Common myeloid progenitor, CD34-positive (primary cell): Measurements from ENCODE around the gene SMAP1.

ENCODE experiments used
- CTCF ChIA-PET: fragments of 350-600 bp; sonication (Branson Sonifier 250); formaldehyde crosslinking; loops from one replicate; lab custom pipeline; 2021; ENCODE audit warnings: antibody characterized with exemption; lab: Charles Lee
- POLR2A ChIA-PET: fragments of 350-600 bp; sonication (Branson Sonifier 250); formaldehyde crosslinking; loops from one replicate; lab custom pipeline; 2021; ENCODE audit warnings: antibody characterized with exemption; lab: Charles Lee
- DNase-seq, 3 donors: peaks; one replicate each; pipeline versions ENCODE4 v3.0.0 to v3.0.0-alpha.2; 2013
- H3K27ac ChIP-seq, 2 experiments: 1 replicate in 1 of 2; 2 replicates in 1 of 2; pipeline ENCODE4 v1.7.0; 2013; ENCODE audit warnings: inconsistent platforms in 2 of 2, low read length in 2 of 2, mild to moderate bottlenecking in 2 of 2, low read depth in 1 of 2, moderate library complexity in 1 of 2; ENCODE audit not compliant: severe bottlenecking in 2 of 2, insufficient read depth in 1 of 2, poor library complexity in 1 of 2
- H3K27me3 ChIP-seq, 5 experiments: replicated peaks in 2 of 5; 1 replicate in 3 of 5; 2 replicates in 2 of 5; pipeline versions ENCODE4 v1.6.1 to v1.7.0; 2013; ENCODE audit warnings: low read length in 4 of 5, mild to moderate bottlenecking in 2 of 5, moderate library complexity in 2 of 5, inconsistent platforms in 1 of 5; ENCODE audit not compliant: insufficient read depth in 5 of 5, control insufficient read depth in 4 of 5
- H3K36me3 ChIP-seq, 4 experiments: 1 replicate in 2 of 4; 2 replicates in 2 of 4; pipeline versions ENCODE4 v1.6.1 to v1.7.0; 2013; ENCODE audit warnings: low read length in 3 of 4, control low read depth in 1 of 4, mild to moderate bottlenecking in 1 of 4; ENCODE audit not compliant: control insufficient read depth in 4 of 4, insufficient read depth in 4 of 4
- H3K4me1 ChIP-seq, 4 experiments: 1 replicate in 3 of 4; 2 replicates in 1 of 4; pipeline versions ENCODE4 v1.6.1 to v1.7.1; 2013; ENCODE audit warnings: low read length in 3 of 4, mild to moderate bottlenecking in 3 of 4, control low read depth in 1 of 4, inconsistent platforms in 1 of 4, moderate library complexity in 1 of 4; ENCODE audit not compliant: control insufficient read depth in 4 of 4, insufficient read depth in 4 of 4; ENCODE audit errors: control extremely low read depth in 1 of 4
- H3K4me3 ChIP-seq, 7 experiments: 1 replicate in 4 of 7; 2 replicates in 3 of 7; pipeline versions ENCODE4 v1.5.1 to v1.7.0; 2013; ENCODE audit warnings: mild to moderate bottlenecking in 7 of 7, low read length in 6 of 7, moderate library complexity in 6 of 7, inconsistent platforms in 2 of 7, low read depth in 2 of 7, control low read depth in 1 of 7; ENCODE audit not compliant: insufficient read depth in 4 of 7, control insufficient read depth in 1 of 7; ENCODE audit errors: extremely low read depth in 1 of 7
- H3K9me3 ChIP-seq, 5 experiments: 1 replicate in 4 of 5; 2 replicates in 1 of 5; pipeline versions ENCODE4 v1.6.1 to v1.7.1; 2013; ENCODE audit warnings: low read length in 4 of 5, mild to moderate bottlenecking in 2 of 5, inconsistent platforms in 1 of 5, low read depth in 1 of 5, moderate library complexity in 1 of 5; ENCODE audit not compliant: control insufficient read depth in 4 of 5, insufficient read depth in 2 of 5; ENCODE audit errors: control extremely low read depth in 1 of 5
- WGBS: methylation state at CpG from one replicate; pipeline ENCODE4 v1.1.5; 2013; ENCODE audit not compliant: insufficient coverage; 5-methylcytosine and 5-hydroxymethylcytosine counted together

Gene SMAP1

GRCh38 chr6:70894001-70894400 is 226.3 kb downstream of the SMAP1 start:
- DNase-seq, result no peak
- POLR2A ChIA-PET, result no interaction called here
- H3K4me1 ChIP-seq, result no peaks in the 10 kb centered on the region
- no peak overlapping the region for H3K4me3 ChIP-seq
- no peaks in the 10 kb centered on the region for H3K9me3 ChIP-seq
- H3K27ac ChIP-seq, result no peak overlapping the region
- WGBS, result 97% methylated on average over 12 of the region's 12 CpGs
- H3K27me3 ChIP-seq, result peaks cover 0 to 6% (median 0%) of the 10 kb centered on the region in 5 experiments
- CTCF ChIA-PET, result interaction anchor here (1.5 to 2.1 kb wide), 2 partner anchors 8 to 10 kb away, joined by 3 to 8 read pairs; no protein-coding TSS in a partner anchor
- no peaks in the 10 kb centered on the region for H3K36me3 ChIP-seq

- H3K27ac ChIP-seq, result no peak overlapping the region
- H3K36me3 ChIP-seq, result no peaks in the 10 kb centered on the region
- no peaks in the 10 kb centered on the region for H3K9me3 ChIP-seq
- H3K4me3 ChIP-seq, result no peak overlapping the region
- no peak for DNase-seq
- no peaks in the 10 kb centered on the region for H3K4me1 ChIP-seq
- 100% methylated on average over 2 of the region's 2 CpGs for WGBS
- ChIA-PET POLR2A (no interaction called here), CTCF (no interaction called here)
- H3K27me3 ChIP-seq, result peaks cover 0 to 4% (median 0%) of the 10 kb centered on the region in 5 experiments
These were observed 232.4 kb downstream of the SMAP1 start for GRCh38 chr6:70900047-70900446.

- ChIA-PET POLR2A (no interaction called here), CTCF (no interaction called here)
- Histone ChIP-seq H3K27me3 (peaks cover 0 to 2% (median 0%) of the 10 kb centered on the region in 5 experiments), H3K27ac (no peak overlapping the region), H3K4me1 (no peaks in the 10 kb centered on the region), H3K4me3 (no peak overlapping the region), H3K9me3 (no peaks in the 10 kb centered on the region), H3K36me3 (no peaks in the 10 kb centered on the region)
- no peak for DNase-seq
- 100% methylated on average over 2 of the region's 3 CpGs for WGBS
These were observed 233.6 kb downstream of the SMAP1 start for GRCh38 chr6:70901324-70901723.

- POLR2A ChIA-PET, result no interaction called here
- no CpG with 5 or more reads among the region's 2 CpGs for WGBS
- Histone ChIP-seq H3K4me1 (no peaks in the 10 kb centered on the region), H3K36me3 (no peaks in the 10 kb centered on the region), H3K9me3 (no peaks in the 10 kb centered on the region), H3K4me3 (no peak overlapping the region), H3K27me3 (peaks cover 0 to 2% (median 0%) of the 10 kb centered on the region in 5 experiments), H3K27ac (no peak overlapping the region)
- CTCF ChIA-PET, result interaction anchor here (0.9 kb wide), 1 partner anchor 19 kb away, joined by 3 read pairs; no protein-coding TSS in a partner anchor
- DNase-seq, result no peak
These were observed 236.2 kb downstream of the SMAP1 start for GRCh38 chr6:70903665-70904452.

GRCh38 chr6:70905742-70906141 is 238.1 kb downstream of the SMAP1 start:
- no CpG with 5 or more reads among the region's 1 CpG for WGBS
- CTCF ChIA-PET, result no interaction called here

More at GRCh38 chr6:70905742-70906141, 238.1 kb downstream of the SMAP1 start:
- no peaks in the 10 kb centered on the region for H3K9me3 ChIP-seq
- no peaks in the 10 kb centered on the region for H3K4me1 ChIP-seq
- H3K27ac ChIP-seq, result no peak overlapping the region
- H3K4me3 ChIP-seq, result no peak overlapping the region
- H3K27me3 ChIP-seq, result no peaks in the 10 kb centered on the region
- no peak for DNase-seq
- POLR2A ChIA-PET, result no interaction called here
- no peaks in the 10 kb centered on the region for H3K36me3 ChIP-seq
